Measurements from ENCODE around the gene GSS.

The GSS gene

GRCh38 chr20:34992751-34993417 lies 37.3 kb upstream of the GSS start:
- no peak for DNase-seq

GRCh38 chr20:34990661-34991214 lies 35.1 kb upstream of the GSS start:
- DNase-seq, result no peak

GRCh38 chr20:34990231-34990630 lies 34.6 kb upstream of the GSS start:
- DNase-seq, result no peak

- no peak for DNase-seq
Observed at GRCh38 chr20:34989670-34990069, 34.1 kb upstream of the GSS start.

GRCh38 chr20:34989118-34989517 lies 33.5 kb upstream of the GSS start:
- no peak for DNase-seq

- no peak for DNase-seq
Observed at GRCh38 chr20:34988191-34988540, 32.6 kb upstream of the GSS start.

GRCh38 chr20:34987288-34988190 lies 31.9 kb upstream of the GSS start:
- no peak for DNase-seq

- DNase-seq, result no peak
Observed at GRCh38 chr20:34986311-34987287, 31.0 kb upstream of the GSS start.

GRCh38 chr20:34985461-34986310 lies 30.1 kb upstream of the GSS start:
- DNase-seq, result no peak

GRCh38 chr20:34984756-34985261 lies 29.2 kb upstream of the GSS start:
- no peak for DNase-seq

- DNase-seq, result no peak
Observed at GRCh38 chr20:34983995-34984735, 28.6 kb upstream of the GSS start.

GRCh38 chr20:34983089-34983820 lies 27.6 kb upstream of the GSS start:
- no peak for DNase-seq

- DNase-seq, result no peak
Observed at GRCh38 chr20:34982270-34983088, 26.9 kb upstream of the GSS start.

- no peak for DNase-seq
Observed at GRCh38 chr20:34980543-34981233, 25.1 kb upstream of the GSS start.

- DNase-seq, result no peak
Observed at GRCh38 chr20:34979366-34980153, 24.0 kb upstream of the GSS start.

GRCh38 chr20:34978092-34978744 lies 22.6 kb upstream of the GSS start:
- no peak for DNase-seq

Data from NCI-H1105 treated with DMSO at 0.1 percent for 48 hours (cell line).